Colonic mucosa (tissue), 4 donors: ENCODE measurements around the gene LILRA1. TPM values are rescaled to one million over a fixed set of nuclear protein-coding genes. Genes with fewer than 3 reads are reported as not detected.
"Not testable (repeated sequence)": the region's sequence is repeated elsewhere in the genome, so short reads cannot be mapped to it uniquely, and the experiment has no call there.

Source experiments
- DNase-seq: peaks from one replicate; pipeline ENCODE4 v3.0.0-alpha.2; 2020
- H3K27ac ChIP-seq: fragments of 200-600 bp; one replicate; pipeline ENCODE4 v1.8.0; 2021
- H3K27me3 ChIP-seq: fragments of 200-600 bp; one replicate; pipeline ENCODE4 v1.8.0; 2021
- H3K36me3 ChIP-seq: fragments of 200-600 bp; one replicate; pipeline ENCODE4 v1.8.0; 2021
- H3K4me1 ChIP-seq: fragments of 200-600 bp; one replicate; pipeline ENCODE4 v1.8.0; 2021; ENCODE audit warnings: mild to moderate bottlenecking
- H3K4me3 ChIP-seq: fragments of 200-600 bp; one replicate; pipeline ENCODE4 v1.8.0; 2021
- H3K9ac ChIP-seq, 2 donors: one replicate each; pipeline ENCODE4 v1.7.0; 2013; ENCODE audit warnings: control low read depth in 2 of 2, low read depth in 2 of 2, low read length in 2 of 2
- H3K9me3 ChIP-seq: fragments of 200-600 bp; one replicate; pipeline ENCODE4 v1.8.0; 2021
- intact Hi-C: fragments of 100-400 bp; cut with DNase I; formaldehyde crosslinking; loops from one replicate; pipeline ENCODE4 v1.14.1; 2022
- total RNA-seq, 2 donors: library from RNA; stranded (reverse); fragmentation: NEBNext Ultra II Directional in 1 of 2; extraction: Animal tissue kit (Norgen Biotek cat#: 25700) in 1 of 2; gene quantifications; one replicate each; pipeline ENCODE4 v1.2.1, GENCODE V29; 2021
- TF ChIP-seq, protein P1 (sequence below): fragments of 200-600 bp; IDR thresholded peaks from one replicate; pipeline ENCODE4 v1.8.0; 2022; ENCODE audit warnings: antibody characterized with exemption, mild to moderate bottlenecking
- donor health status: healthy.
- donor health status: DM: no; HTN: no; CAD: no.
- donor health status: DM: no; HTN: no; CAD: no.

LILRA1 gene
- total RNA-seq, 2 donors from 2014 or later = 0.15 to 0.50 TPM

DNA sequence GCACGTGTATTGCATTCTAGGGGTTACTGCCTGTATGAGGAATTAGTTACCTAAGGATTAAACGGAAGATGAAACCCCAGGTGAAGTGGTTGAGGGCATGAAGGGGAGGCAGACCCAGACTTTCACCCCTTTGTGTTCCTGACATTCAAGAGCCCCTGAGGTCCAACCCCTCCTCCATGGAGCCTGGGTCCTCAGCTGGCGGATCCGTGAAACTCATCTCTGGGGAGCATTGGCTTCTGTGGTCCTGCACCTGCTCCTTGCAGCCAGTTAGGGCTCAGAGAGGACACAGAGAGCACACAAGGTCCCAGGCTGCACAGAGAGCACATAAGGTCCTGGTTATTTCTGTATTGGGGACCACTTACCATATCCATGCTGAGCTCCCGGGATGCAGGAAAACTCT lies 7.0 kb upstream of the LILRA1 start:
- intact Hi-C loops = no loop called here
- no peaks in the 10 kb centered on the region for H3K27me3 ChIP-seq
- no peak for DNase-seq

DNA sequence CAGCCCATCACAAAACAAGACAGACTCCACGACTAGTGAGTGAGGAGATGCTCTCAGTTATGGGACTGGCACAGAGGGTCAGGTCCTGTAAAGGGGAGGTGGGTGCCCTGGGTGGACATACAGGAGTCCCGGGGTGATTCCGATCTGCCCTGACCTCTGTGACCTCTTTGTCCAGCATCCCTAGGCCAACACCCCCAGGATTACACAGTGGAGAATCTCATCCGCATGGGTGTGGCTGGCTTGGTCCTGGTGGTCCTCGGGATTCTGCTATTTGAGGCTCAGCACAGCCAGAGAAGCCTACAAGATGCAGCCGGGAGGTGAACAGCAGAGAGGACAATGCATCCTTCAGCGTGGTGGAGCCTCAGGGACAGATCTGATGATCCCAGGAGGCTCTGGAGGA lies 6.4 kb upstream of the LILRA1 start:
- H3K36me3 ChIP-seq = no peaks in the 10 kb centered on the region
- H3K4me1 ChIP-seq = no peaks in the 10 kb centered on the region
- no peaks in the 10 kb centered on the region for H3K27me3 ChIP-seq
- no peak overlapping the region for H3K27ac ChIP-seq
- TF ChIP-seq, protein P1, sequence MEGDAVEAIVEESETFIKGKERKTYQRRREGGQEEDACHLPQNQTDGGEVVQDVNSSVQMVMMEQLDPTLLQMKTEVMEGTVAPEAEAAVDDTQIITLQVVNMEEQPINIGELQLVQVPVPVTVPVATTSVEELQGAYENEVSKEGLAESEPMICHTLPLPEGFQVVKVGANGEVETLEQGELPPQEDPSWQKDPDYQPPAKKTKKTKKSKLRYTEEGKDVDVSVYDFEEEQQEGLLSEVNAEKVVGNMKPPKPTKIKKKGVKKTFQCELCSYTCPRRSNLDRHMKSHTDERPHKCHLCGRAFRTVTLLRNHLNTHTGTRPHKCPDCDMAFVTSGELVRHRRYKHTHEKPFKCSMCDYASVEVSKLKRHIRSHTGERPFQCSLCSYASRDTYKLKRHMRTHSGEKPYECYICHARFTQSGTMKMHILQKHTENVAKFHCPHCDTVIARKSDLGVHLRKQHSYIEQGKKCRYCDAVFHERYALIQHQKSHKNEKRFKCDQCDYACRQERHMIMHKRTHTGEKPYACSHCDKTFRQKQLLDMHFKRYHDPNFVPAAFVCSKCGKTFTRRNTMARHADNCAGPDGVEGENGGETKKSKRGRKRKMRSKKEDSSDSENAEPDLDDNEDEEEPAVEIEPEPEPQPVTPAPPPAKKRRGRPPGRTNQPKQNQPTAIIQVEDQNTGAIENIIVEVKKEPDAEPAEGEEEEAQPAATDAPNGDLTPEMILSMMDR = no peak
- no peaks in the 10 kb centered on the region for H3K9me3 ChIP-seq
- DNase-seq = no peak
- intact Hi-C loops = no loop called here
- no peak overlapping the region for H3K9ac ChIP-seq
- no peak overlapping the region for H3K4me3 ChIP-seq

More for the DNA sequence above, 7.0 kb upstream of the LILRA1 start:
- Histone ChIP-seq H3K9ac (no peak overlapping the region), H3K36me3 (no peaks in the 10 kb centered on the region), H3K27ac (no peak overlapping the region), H3K4me1 (no peaks in the 10 kb centered on the region), H3K4me3 (no peak overlapping the region), H3K9me3 (no peaks in the 10 kb centered on the region)
- TF ChIP-seq, protein P1 = no peak

DNA sequence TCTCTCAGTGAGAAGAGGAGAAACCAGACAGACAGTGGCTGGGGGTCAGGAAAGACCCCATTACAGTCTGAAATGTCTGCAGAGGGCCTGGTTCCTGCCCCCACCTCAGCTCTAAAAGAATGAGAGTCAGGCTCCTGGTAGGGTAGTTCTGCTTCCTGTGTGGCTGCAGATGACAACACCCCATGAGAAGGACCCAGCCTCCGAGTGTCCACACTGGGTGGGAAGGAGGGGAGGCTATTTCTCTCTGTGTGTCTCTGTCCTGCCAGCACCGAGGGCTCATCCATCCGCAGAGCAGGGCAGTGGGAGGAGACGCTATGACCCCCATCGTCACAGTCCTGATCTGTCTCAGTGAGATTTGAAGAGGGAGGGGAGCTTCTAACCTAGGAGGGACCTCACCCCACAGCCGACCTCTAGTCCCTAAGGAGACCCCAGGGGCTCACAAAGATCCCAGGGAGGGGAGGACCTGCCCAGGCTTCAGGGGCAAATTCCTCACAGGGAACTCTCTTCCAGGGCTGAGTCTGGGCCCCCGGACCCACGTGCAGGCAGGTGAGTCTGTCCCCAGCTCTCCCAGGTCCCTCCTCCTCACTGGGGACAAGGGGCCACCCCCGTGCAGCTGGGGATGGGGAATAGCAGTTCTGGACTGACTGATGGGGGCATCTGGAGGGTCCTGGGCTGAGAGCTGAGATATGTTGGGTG lies 647 bp downstream of the LILRA1 start:
- H3K36me3 ChIP-seq, H3K27ac ChIP-seq, H3K4me1 ChIP-seq, H3K9me3 ChIP-seq, H3K4me3 ChIP-seq, intact Hi-C loops, H3K27me3 ChIP-seq, H3K9ac ChIP-seq, DNase-seq: not testable (repeated sequence)

DNA sequence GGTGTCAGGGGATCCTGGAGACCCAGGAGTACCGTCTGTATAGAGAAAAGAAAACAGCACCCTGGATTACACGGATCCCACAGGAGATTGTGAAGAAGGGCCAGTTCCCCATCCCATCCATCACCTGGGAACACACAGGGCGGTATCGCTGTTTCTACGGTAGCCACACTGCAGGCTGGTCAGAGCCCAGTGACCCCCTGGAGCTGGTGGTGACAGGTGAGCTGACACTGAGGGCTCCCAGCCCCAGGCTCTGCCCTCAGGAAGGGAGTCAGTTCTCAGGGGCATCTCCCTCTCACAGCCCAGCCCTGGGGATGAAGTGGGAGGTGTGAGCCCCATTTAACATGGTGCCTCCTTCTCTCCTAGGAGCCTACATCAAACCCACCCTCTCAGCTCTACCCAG lies 1.3 kb downstream of the LILRA1 start:
- no peaks in the 10 kb centered on the region for H3K4me1 ChIP-seq
- H3K27me3 ChIP-seq = no peaks in the 10 kb centered on the region
- no peaks in the 10 kb centered on the region for H3K36me3 ChIP-seq
- no peak overlapping the region for H3K27ac ChIP-seq
- H3K9ac ChIP-seq = no peak overlapping the region
- TF ChIP-seq, protein P1 = no peak
- no peak overlapping the region for H3K4me3 ChIP-seq
- intact Hi-C loops = no loop called here
- H3K9me3 ChIP-seq = no peaks in the 10 kb centered on the region
- DNase-seq = no peak

DNA sequence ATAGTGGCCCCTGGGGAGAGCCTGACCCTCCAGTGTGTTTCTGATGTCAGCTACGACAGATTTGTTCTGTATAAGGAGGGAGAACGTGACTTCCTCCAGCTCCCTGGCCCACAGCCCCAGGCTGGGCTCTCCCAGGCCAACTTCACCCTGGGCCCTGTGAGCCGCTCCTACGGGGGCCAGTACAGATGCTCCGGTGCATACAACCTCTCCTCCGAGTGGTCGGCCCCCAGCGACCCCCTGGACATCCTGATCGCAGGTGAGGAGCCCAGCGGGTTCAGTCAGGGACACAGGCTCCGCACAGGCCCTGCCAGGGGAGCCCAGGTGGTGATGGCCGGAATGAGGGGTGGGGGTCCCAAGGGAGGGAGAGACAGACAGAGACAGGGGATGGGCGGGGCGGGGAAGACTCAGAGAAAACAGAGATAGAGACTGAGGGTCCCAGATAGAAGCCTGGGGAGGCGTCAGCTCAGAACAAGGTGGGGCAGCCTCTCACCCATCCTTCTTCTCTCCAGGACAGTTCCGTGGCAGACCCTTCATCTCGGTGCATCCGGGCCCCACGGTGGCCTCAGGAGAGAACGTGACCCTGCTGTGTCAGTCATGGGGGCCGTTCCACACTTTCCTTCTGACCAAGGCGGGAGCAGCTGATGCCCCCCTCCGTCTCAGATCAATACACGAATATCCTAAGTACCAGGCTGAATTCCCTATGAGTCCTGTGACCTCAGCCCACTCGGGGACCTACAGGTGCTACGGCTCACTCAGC lies 2.4 kb downstream of the LILRA1 start:
- H3K4me3 ChIP-seq, H3K9me3 ChIP-seq, H3K27ac ChIP-seq, H3K9ac ChIP-seq, intact Hi-C loops, H3K27me3 ChIP-seq, H3K36me3 ChIP-seq, DNase-seq, H3K4me1 ChIP-seq: not testable (repeated sequence)

DNA sequence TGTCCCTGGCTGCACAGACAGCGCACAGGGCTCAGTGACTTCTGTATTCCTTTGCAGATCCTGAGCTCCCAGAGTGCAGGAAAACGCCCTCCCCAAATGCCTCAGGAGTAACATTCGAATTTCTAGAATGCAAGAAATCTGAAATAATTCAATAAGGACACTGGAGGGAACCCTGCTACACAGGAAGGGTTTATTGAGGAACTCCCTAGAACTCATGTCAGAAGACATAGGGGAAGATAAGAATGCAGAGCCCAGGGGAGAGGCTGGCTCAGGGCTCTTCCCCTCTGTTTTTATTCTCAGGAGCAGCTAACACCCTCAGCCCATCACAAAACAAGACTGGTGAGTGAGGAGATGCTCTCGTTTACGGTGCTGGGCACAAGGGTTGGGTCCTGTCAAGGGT lies 6.8 kb downstream of the LILRA1 start:
- Histone ChIP-seq H3K9me3 (no peaks in the 10 kb centered on the region), H3K4me3 (no peak overlapping the region), H3K9ac (no peak overlapping the region), H3K4me1 (no peaks in the 10 kb centered on the region), H3K27ac (no peak overlapping the region), H3K27me3 (no peaks in the 10 kb centered on the region), H3K36me3 (no peaks in the 10 kb centered on the region)
- TF ChIP-seq, protein P1 = no peak
- DNase-seq = no peak
- intact Hi-C loops = no loop called here
